Suppressor macrophage (primary cell): Measurements from ENCODE around the gene CD247.

Source experiments
- DNase-seq, 4 experiments: peaks; one replicate each; pipeline ENCODE4 v3.0.0-alpha.2; 2020 to 2022

CD247 gene

GRCh38 chr1:167487614-167488013 is 30.7 kb downstream of the CD247 start:
- DNase-seq = no peak

GRCh38 chr1:167486090-167486824 is 32.1 kb downstream of the CD247 start:
- DNase-seq = no peak

GRCh38 chr1:167484726-167485502 is 33.4 kb downstream of the CD247 start:
- DNase-seq = no peak

- no peak for DNase-seq
These were observed 34.5 kb downstream of the CD247 start for GRCh38 chr1:167483790-167484189.

GRCh38 chr1:167482184-167482583 is 36.1 kb downstream of the CD247 start:
- no peak for DNase-seq

- DNase-seq = no peak
These were observed 38.9 kb downstream of the CD247 start for GRCh38 chr1:167479331-167479979.

- DNase-seq = no peak
These were observed 40.3 kb downstream of the CD247 start for GRCh38 chr1:167477986-167478385.

- no peak for DNase-seq
These were observed 42.3 kb downstream of the CD247 start for GRCh38 chr1:167476061-167476460.

GRCh38 chr1:167474191-167474641 is 44.1 kb downstream of the CD247 start:
- DNase-seq = no peak

- no peak for DNase-seq
These were observed 44.6 kb downstream of the CD247 start for GRCh38 chr1:167473761-167474160.

- DNase-seq = no peak
These were observed 45.4 kb downstream of the CD247 start for GRCh38 chr1:167472752-167473521.

- DNase-seq = no peak
These were observed 46.8 kb downstream of the CD247 start for GRCh38 chr1:167471568-167471967.

- DNase-seq = no peak
These were observed 48.9 kb downstream of the CD247 start for GRCh38 chr1:167469280-167469965.

GRCh38 chr1:167467752-167468151 is 50.6 kb downstream of the CD247 start:
- no peak for DNase-seq

- DNase-seq = no peak
These were observed 51.1 kb downstream of the CD247 start for GRCh38 chr1:167467126-167467710.

- DNase-seq = no peak
These were observed 52.6 kb downstream of the CD247 start for GRCh38 chr1:167465743-167466142.

GRCh38 chr1:167465018-167465417 is 53.3 kb downstream of the CD247 start:
- DNase-seq = no peak

- DNase-seq = no peak
These were observed 54.3 kb downstream of the CD247 start for GRCh38 chr1:167463875-167464575.

GRCh38 chr1:167463080-167463479 is 55.2 kb downstream of the CD247 start:
- DNase-seq = no peak

- no peak for DNase-seq
These were observed 56.0 kb downstream of the CD247 start for GRCh38 chr1:167462341-167462740.

- no peak for DNase-seq
These were observed 57.5 kb downstream of the CD247 start for GRCh38 chr1:167460836-167461235.
